NCI-H226 (cell line): Measurements from ENCODE around the gene GARRE1.
"Not testable (repeated sequence)": the region's sequence is repeated elsewhere in the genome, so short reads cannot be mapped to it uniquely, and the experiment has no call there.

ENCODE experiments used
- DNase-seq: peaks from one replicate; pipeline ENCODE4 v3.0.0-alpha.2; 2015

Gene GARRE1

GRCh38 chr19:34254046-34254697 is at the start of gene GARRE1:
Gene GARRE1, plus strand, starts transcription at chr19:34254554. Its CDS starts 45,920 bp downstream, at chr19:34300474.
- peak; percentile 61 for DNase-seq

- DNase-seq, result not testable (repeated sequence)
These were observed 49.0 kb upstream of the GARRE1 start for GRCh38 chr19:34205324-34205723.

- no peak for DNase-seq
These were observed 46.0 kb upstream of the GARRE1 start for GRCh38 chr19:34208291-34208884.

- DNase-seq, result no peak
These were observed 44.6 kb upstream of the GARRE1 start for GRCh38 chr19:34209726-34210125.

GRCh38 chr19:34213283-34213682 is 41.1 kb upstream of the GARRE1 start:
- no peak for DNase-seq

GRCh38 chr19:34214040-34214439 is 40.3 kb upstream of the GARRE1 start:
- no peak for DNase-seq

- no peak for DNase-seq
These were observed 39.2 kb upstream of the GARRE1 start for GRCh38 chr19:34215006-34215665.

GRCh38 chr19:34215666-34216038 is 38.7 kb upstream of the GARRE1 start:
- no peak for DNase-seq

- not testable (repeated sequence) for DNase-seq
These were observed 37.6 kb upstream of the GARRE1 start for GRCh38 chr19:34216745-34217219.

- peak; percentile 93 for DNase-seq
These were observed 36.2 kb upstream of the GARRE1 start for GRCh38 chr19:34217952-34218817.

GRCh38 chr19:34218818-34219164 is 35.6 kb upstream of the GARRE1 start:
- no peak for DNase-seq

GRCh38 chr19:34220472-34221063 is 33.8 kb upstream of the GARRE1 start:
- no peak for DNase-seq

- no peak for DNase-seq
These were observed 32.0 kb upstream of the GARRE1 start for GRCh38 chr19:34222386-34222785.

- DNase-seq, result no peak
These were observed 29.2 kb upstream of the GARRE1 start for GRCh38 chr19:34224996-34225658.

GRCh38 chr19:34225659-34226015 is 28.7 kb upstream of the GARRE1 start:
- DNase-seq, result no peak

GRCh38 chr19:34226036-34226435 is 28.3 kb upstream of the GARRE1 start:
- DNase-seq, result no peak

GRCh38 chr19:34228347-34228746 is 26.0 kb upstream of the GARRE1 start:
- DNase-seq, result no peak

- no peak for DNase-seq
These were observed 25.6 kb upstream of the GARRE1 start for GRCh38 chr19:34228762-34229161.

GRCh38 chr19:34229721-34230120 is 24.6 kb upstream of the GARRE1 start:
- no peak for DNase-seq

GRCh38 chr19:34230820-34231219 is 23.5 kb upstream of the GARRE1 start:
- no peak for DNase-seq

GRCh38 chr19:34231439-34231838 is 22.9 kb upstream of the GARRE1 start:
- DNase-seq, result no peak
